ENCODE results near the gene PAXX.
A peak's percentile ranks its signal among the peaks of the same experiment; 100 is the strongest.

Gene PAXX

DNA sequence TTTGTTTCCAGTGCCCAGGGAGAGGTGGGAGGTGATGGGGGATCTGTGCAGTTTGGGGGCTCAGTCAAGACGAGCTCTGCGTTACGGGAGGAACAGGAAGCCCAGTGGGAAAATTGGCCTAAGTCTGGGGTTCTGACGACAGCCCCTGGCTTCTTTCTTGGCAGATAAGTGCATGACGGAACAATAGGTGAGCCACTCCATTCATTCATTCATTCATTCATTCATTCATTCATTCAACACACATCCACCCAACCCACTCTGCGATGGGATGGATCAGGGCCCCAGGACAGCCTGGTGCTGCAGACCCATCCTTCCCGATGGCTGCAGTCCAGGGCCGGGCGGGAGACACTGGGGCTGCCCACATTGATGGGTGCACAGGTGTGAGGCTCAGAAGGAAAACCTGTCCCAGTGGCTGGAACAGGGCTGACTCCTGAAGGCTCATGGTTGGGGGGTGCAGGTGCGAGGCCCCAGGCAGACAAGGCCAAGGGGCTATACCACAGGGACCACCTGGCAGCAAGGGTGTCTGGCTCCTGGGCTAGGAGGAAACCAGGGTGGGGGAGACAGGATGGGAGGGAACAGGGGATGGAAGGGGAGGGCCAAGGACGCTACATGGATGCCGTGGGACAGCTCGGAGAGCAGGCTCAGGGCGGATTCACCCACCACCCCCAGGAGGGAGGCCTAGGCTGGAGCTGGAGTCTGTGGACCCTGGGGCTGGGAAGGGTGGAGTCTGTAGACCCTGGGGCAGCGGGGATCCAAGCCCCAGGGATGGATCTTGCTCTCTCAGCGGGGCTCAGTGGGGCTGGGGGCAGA is 11.3 kb upstream of the PAXX start:
- no peak for DNase-seq (ENCODE audit: low read depth in 2 of 2, low spot score in 1 of 2)

DNA sequence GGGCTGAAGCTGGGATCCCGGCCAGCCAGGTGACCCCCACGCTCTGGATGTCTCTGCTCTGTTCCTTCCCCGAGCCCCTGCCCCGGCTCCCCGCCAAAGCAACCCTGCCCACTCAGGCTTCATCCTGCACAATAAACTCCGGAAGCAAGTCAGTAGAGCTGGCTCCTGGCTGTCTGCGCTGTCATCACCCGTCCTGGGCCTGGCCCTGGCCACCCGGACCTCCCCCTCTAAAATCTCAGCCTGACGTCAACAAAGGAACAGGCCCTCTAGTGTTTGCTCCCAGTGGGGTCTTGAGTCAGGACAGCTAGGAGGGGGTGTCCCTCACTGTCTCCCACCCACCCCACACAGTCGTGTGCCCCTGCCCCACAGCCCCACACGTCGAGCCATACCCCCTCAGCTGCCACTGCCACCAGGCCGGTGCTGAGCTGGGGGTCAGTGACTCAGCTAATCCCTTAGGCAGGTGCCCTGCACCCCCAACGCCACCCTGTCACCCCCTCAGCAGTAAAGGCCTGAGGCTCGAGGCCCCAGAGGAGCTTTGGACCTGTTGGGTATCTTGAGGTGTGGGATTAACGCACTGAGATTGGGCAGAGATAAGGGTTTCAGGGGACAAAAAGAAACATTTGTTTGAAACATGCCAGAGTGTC is 10.5 kb upstream of the PAXX start:
- no peak for DNase-seq (ENCODE audit: low read depth in 2 of 2, low spot score in 1 of 2)

- no peak for DNase-seq (ENCODE audit: low read depth in 2 of 2, low spot score in 1 of 2)
Measured at GRCh38 chr9:136982232-136983051, 9.8 kb upstream of the PAXX start, which contains the start of gene LCNL1. Gene LCNL1, plus strand, starts transcription at chr9:136982993. Its CDS starts 594 bp downstream, at chr9:136983587.

- no peak for DNase-seq (ENCODE audit: low read depth in 2 of 2, low spot score in 1 of 2)
Measured at GRCh38 chr9:136983167-136983566, 9.1 kb upstream of the PAXX start.

- no peak for DNase-seq (ENCODE audit: low read depth in 2 of 2, low spot score in 1 of 2)
Measured at GRCh38 chr9:136983656-136984314, 8.4 kb upstream of the PAXX start.

- no peak for DNase-seq (ENCODE audit: low read depth in 2 of 2, low spot score in 1 of 2)
Measured at GRCh38 chr9:136984464-136985026, 7.7 kb upstream of the PAXX start.

- DNase-seq (ENCODE audit: low read depth in 2 of 2, low spot score in 1 of 2): no peak
Measured at GRCh38 chr9:136985027-136985602, 7.1 kb upstream of the PAXX start.

DNA sequence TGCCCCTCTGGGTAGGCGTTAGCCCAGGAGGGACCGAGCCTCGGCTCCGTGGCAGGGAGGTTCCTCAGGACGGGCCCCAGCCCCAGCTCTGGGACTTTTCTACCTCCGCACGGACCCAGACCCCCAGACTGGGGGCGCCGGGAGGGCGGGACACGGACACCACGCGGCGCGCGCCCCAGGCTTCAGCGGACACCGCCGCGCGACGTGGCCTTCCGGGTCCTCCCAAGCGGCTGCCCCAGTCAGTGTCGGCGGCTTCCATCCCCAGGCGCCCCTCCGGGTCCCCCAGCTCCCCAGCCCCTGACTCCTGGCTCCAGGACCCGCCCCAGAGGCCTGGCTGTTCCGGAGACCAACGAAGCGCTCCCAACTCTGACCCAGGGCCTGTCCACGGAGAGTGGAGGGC is 6.4 kb upstream of the PAXX start:
- no peak for DNase-seq (ENCODE audit: low read depth in 2 of 2, low spot score in 1 of 2)

GRCh38 chr9:136988872-136989271 is 3.4 kb upstream of the PAXX start:
- DNase-seq (ENCODE audit: low read depth in 2 of 2, low spot score in 1 of 2): no peak

DNA sequence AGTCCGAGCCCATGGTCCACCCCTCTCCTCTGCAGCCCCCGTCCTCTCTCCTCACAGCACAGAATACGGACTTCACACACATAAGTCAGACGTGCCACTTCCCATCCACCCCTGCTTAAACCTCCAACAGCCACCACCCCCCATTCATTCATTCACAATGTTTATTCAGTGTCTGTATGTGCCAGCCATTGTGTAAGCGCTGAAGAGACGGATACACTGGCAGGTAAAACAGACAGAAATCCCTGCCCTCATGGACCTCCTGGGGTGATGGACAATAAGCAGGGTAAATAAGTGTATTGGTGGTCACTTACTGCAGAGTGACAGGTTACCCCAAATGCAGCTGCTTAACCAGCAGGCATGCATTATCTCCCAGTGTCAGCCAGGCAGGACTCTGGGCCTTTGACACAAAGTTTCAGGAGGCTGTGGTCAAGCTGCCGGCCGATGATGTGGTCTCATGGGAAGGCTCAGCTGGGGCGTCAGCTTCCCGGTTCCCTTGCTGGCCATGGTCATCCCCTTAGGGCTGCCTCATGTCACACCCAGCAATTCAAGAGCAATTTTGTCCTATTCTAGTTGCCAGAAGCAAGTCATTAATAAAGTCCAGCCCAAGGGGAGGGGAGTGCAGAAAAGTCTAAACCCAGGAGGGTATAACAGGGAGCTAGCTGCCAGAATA is 1.8 kb upstream of the PAXX start:
- DNase-seq (ENCODE audit: low read depth in 2 of 2, low spot score in 1 of 2): no peak

GRCh38 chr9:136992819-136993369 is 672 bp downstream of the PAXX start:
- DNase-seq (ENCODE audit: low read depth in 2 of 2, low spot score in 1 of 2): no peak

GRCh38 chr9:136994180-136994887 is 2.1 kb downstream of the PAXX start:
- no peak for DNase-seq (ENCODE audit: low read depth in 2 of 2, low spot score in 1 of 2)

- no peak for DNase-seq (ENCODE audit: low read depth in 2 of 2, low spot score in 1 of 2)
Measured at GRCh38 chr9:136994888-136995230, 2.6 kb downstream of the PAXX start.

GRCh38 chr9:136995362-136995761 is 3.1 kb downstream of the PAXX start:
- DNase-seq (ENCODE audit: low read depth in 2 of 2, low spot score in 1 of 2): no peak

DNA sequence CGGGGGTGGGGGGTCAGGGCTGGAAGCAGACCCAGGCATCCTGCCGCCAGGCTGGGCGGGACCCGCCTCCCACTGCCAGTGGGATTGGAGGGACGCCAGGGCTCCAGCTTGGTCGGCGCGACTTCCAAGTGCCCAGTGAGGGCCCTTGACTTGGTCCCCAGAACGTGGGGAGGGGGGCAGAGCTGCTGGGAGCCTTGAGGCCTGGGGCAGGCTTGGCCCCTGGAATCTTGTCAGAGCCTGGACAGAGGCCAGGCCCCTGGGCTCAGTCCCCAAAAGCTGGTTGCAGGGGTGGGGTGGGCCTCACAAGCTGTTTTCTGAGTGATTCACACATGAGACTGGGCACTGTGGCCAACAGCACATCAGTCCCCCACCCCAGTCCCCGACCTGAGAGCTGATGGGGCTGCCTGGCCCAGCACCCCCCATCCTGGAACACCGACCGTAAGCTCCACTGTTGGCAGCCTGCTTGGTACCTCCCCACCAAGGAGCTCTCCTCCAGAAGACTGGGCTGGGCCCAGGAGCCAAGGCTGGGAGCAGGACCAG is 3.6 kb downstream of the PAXX start:
- no peak for DNase-seq (ENCODE audit: low read depth in 2 of 2, low spot score in 1 of 2)

GRCh38 chr9:136996361-136997292 is 4.4 kb downstream of the PAXX start, which contains the start of gene CLIC3:
Gene CLIC3, minus strand, starts transcription at chr9:136996568. Its CDS starts 25 bp downstream, at chr9:136996543.
- peak in 1 of 2 donors; percentile 42 for DNase-seq (ENCODE audit: low read depth in 2 of 2, low spot score in 1 of 2)

DNA sequence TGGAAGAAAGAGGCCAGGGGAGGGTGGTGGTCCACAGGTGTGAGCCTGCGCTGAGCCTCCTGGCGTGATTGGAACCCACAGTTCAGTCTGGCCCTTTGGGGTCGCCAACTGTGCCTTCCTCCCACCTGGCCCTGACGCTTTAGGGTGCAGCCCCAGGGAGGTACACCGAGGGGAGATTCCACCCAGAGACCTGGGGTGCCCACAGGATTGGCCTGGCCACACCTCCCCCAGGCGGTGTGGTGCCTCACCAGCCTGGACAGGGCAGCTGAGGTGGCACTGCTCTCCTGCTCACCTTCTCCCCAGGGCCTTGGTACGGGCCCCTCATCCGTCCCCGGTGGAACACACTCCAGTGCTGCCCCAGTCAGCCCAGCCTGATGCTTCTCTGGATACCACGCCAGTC is 5.1 kb downstream of the PAXX start:
- no peak for DNase-seq (ENCODE audit: low read depth in 2 of 2, low spot score in 1 of 2)

DNA sequence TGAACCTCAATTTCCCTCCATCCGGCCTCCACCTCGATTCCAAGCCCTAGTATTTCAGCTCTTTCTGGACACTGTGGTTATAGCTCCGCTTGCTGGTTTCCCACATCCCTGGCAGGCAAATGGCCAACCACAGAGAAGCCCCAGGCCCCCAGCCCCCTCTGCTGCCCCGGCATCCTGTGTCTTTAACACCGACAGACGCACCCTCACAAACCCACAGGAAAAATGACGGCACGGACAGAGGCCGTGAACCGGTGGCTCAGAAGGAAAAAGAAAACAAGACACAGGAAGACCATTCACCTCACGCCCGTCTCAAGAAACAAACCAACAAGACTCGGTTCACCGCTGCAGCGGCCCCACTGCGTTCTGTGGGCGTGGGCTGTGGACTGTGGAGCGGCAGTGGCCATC is 5.6 kb downstream of the PAXX start:
- DNase-seq (ENCODE audit: low read depth in 2 of 2, low spot score in 1 of 2): no peak
